GM18867 (cell line): ENCODE data around the gene ALDH3B1.

Experiments used
- ATAC-seq: cut with Tn5 transposase; IDR thresholded peaks from one replicate; pipeline ENCODE4 v1.9.1; 2021; ENCODE audit warnings: mild to moderate bottlenecking, moderate library complexity; ENCODE audit not compliant: unreplicated experiment

Gene ALDH3B1

GRCh38 chr11:67996622-67997474 is 13.3 kb upstream of the ALDH3B1 start:
- no peak for ATAC-seq

- ATAC-seq, result no peak
Observed at GRCh38 chr11:67997475-67997921, 12.6 kb upstream of the ALDH3B1 start.

GRCh38 chr11:67998150-67999045 is 11.7 kb upstream of the ALDH3B1 start:
- ATAC-seq, result no peak

- no peak for ATAC-seq
Observed at GRCh38 chr11:67999201-67999629, 10.9 kb upstream of the ALDH3B1 start.

- no peak for ATAC-seq
Observed at GRCh38 chr11:67999704-68000103, 10.4 kb upstream of the ALDH3B1 start.

- ATAC-seq, result peak; percentile 22
Observed at GRCh38 chr11:68002575-68002937, 7.6 kb upstream of the ALDH3B1 start.

- peak; percentile 42 for ATAC-seq
Observed at GRCh38 chr11:68002938-68003845, 6.9 kb upstream of the ALDH3B1 start.

GRCh38 chr11:68003846-68004550 is 6.1 kb upstream of the ALDH3B1 start, which contains the start of gene UNC93B1:
Gene UNC93B1 (minus strand): TSS chr11:68004097. CDS start chr11:68004043, 54 bp downstream.
- ATAC-seq, result peak; percentile 61

- no peak for ATAC-seq
Observed at GRCh38 chr11:68004551-68005335, 5.4 kb upstream of the ALDH3B1 start.

GRCh38 chr11:68006606-68007166 is 3.4 kb upstream of the ALDH3B1 start:
- ATAC-seq, result no peak

GRCh38 chr11:68007498-68008380 is 2.4 kb upstream of the ALDH3B1 start:
- no peak for ATAC-seq

GRCh38 chr11:68008381-68009337 is 1.5 kb upstream of the ALDH3B1 start:
- ATAC-seq, result no peak

- ATAC-seq, result no peak
Observed at GRCh38 chr11:68009391-68010089, 587 bp upstream of the ALDH3B1 start.

GRCh38 chr11:68011051-68011943 is 1.2 kb downstream of the ALDH3B1 start:
- no peak for ATAC-seq
